PC-3 (cell line): Measurements from ENCODE around the gene BTG4. TPM values are rescaled to one million over a fixed set of nuclear protein-coding genes. Genes with fewer than 3 reads are reported as not detected.

Source experiments
- ATAC-seq: fragments of 200-7000 bp; cut with Tn5 transposase; 2 replicates; pipeline ENCODE4 v1.9.1; 2020; ENCODE audit warnings: mild to moderate bottlenecking, moderate library complexity
- BruUV-seq: library from RNA; stranded (reverse); fragments of 400-500 nt; replicated peaks from 2 replicates; lab custom pipeline; 2021; lab: Mats Ljungman, UMichigan
- CTCF ChIA-PET: fragments of 300-600 bp; sonication (Branson Sonifier 250); formaldehyde crosslinking; loops from one replicate; lab custom pipeline; 2022; ENCODE audit warnings: antibody characterized with exemption; lab: Charles Lee
- POLR2A ChIA-PET: fragments of 300-600 bp; sonication (Branson Sonifier 250); formaldehyde crosslinking; loops from one replicate; lab custom pipeline; 2022; ENCODE audit warnings: antibody characterized with exemption; ENCODE audit not compliant: unreplicated experiment; lab: Charles Lee
- DNase-seq: peaks from one replicate; pipeline ENCODE4 v3.0.0-alpha.2; 2015
- H2AFZ ChIP-seq: fragments of 300-600 bp; sonication (generic); 2 replicates; pipeline ENCODE4 v1.6.0; 2016; ENCODE audit warnings: antibody characterized with exemption, low read length
- H3F3A ChIP-seq: fragments of 300-600 bp; sonication (generic); one replicate; pipeline ENCODE4 v1.6.0; 2017; ENCODE audit warnings: antibody characterized with exemption, low read length, control low read depth, mild to moderate bottlenecking; ENCODE audit not compliant: unreplicated experiment
- H3K27ac ChIP-seq: fragments of 300-600 bp; sonication (generic); 2 replicates; pipeline ENCODE4 v1.5.1; 2016; ENCODE audit warnings: mild to moderate bottlenecking, low read length
- H3K27me3 ChIP-seq: fragments of 300-600 bp; sonication (generic); 2 replicates; pipeline ENCODE4 v1.6.1; 2016; ENCODE audit warnings: low read length, mixed read lengths
- H3K36me3 ChIP-seq: fragments of 300-600 bp; sonication (generic); 2 replicates; pipeline ENCODE4 v1.6.1; 2016; ENCODE audit warnings: low read depth, mixed run types, low read length, mixed read lengths
- H3K4me1 ChIP-seq: fragments of 300-600 bp; sonication (generic); 2 replicates; pipeline ENCODE4 v1.5.1; 2016; ENCODE audit warnings: low read length; ENCODE audit not compliant: insufficient read depth
- H3K4me2 ChIP-seq: fragments of 300-600 bp; sonication (generic); 2 replicates; pipeline ENCODE4 v1.6.0; 2016; ENCODE audit warnings: low read length
- H3K4me3 ChIP-seq: fragments of 300-600 bp; sonication (generic); 2 replicates; pipeline ENCODE4 v1.5.1; 2016; ENCODE audit warnings: mild to moderate bottlenecking, low read length, mixed read lengths
- H3K79me2 ChIP-seq: fragments of 300-600 bp; sonication (generic); 2 replicates; pipeline ENCODE4 v1.6.1; 2017; ENCODE audit warnings: low read length, mixed read lengths
- H3K9ac ChIP-seq: fragments of 300-600 bp; sonication (generic); 2 replicates; pipeline ENCODE4 v1.6.0; 2016; ENCODE audit warnings: mild to moderate bottlenecking, low read length
- H3K9me2 ChIP-seq: fragments of 300-600 bp; sonication (generic); replicated peaks from 2 replicates; pipeline ENCODE4 v1.6.1; 2016; ENCODE audit warnings: mixed run types, low read length, mixed read lengths
- H3K9me3 ChIP-seq: fragments of 300-600 bp; sonication (generic); 2 replicates; pipeline ENCODE4 v1.6.1; 2016; ENCODE audit warnings: low read length, mixed read lengths
- H4K20me1 ChIP-seq: fragments of 300-600 bp; sonication (generic); 2 replicates; pipeline ENCODE4 v1.6.1; 2016; ENCODE audit warnings: low read length, mixed read lengths
- CTCF ChIP-seq: fragments of 300-600 bp; sonication (generic); conservative IDR thresholded peaks from 2 replicates; pipeline ENCODE4 v1.5.1; 2017; ENCODE audit warnings: antibody characterized with exemption, low read depth, mild to moderate bottlenecking, low read length
- EZH2 ChIP-seq: fragments of 300-600 bp; sonication (generic); IDR thresholded peaks from one replicate; pipeline ENCODE4 v1.6.1; 2017; ENCODE audit warnings: antibody characterized with exemption, mild to moderate bottlenecking, low read length; ENCODE audit not compliant: unreplicated experiment
- EZH2phosphoT487 ChIP-seq: fragments of 300-600 bp; sonication (generic); IDR thresholded peaks from 2 replicates; pipeline ENCODE4 v1.6.1; 2018; ENCODE audit warnings: mild to moderate bottlenecking, antibody characterized with exemption, low read length, borderline replicate concordance
- intact Hi-C: fragments of 100-400 bp; cut with micrococcal nuclease; formaldehyde crosslinking; loops from 2 replicates; pipeline ENCODE4 v1.9.0; 2023
- total RNA-seq: library from RNA; depleted of rRNA; stranded (reverse); fragments of >200 nt; gene quantifications from 2 replicates; pipeline ENCODE4 v1.2.3, GENCODE V29; 2014

BTG4 gene
- total RNA-seq, 1 experiment from 2014 or later = not detected

DNA sequence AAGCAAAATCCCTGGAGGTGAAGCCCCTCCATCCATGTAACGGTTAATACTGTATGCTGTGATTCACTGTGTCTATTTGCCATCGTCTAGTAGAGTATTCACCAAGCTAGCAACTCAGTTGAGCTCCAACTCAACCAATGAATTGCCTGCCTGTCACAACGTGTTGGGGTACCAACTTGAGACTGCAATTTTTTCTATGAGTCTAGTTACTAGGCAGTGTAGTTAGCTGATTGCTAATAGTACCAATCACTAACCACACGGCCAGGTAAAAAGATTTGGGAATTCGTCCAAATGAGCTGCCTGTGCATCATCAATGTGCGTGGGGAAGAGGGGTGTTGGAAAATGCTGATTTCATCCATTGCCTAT is 1.0 kb upstream of the BTG4 start:
- TF ChIP-seq EZH2phosphoT487 = no peak
- TF ChIP-seq EZH2 = no peak
- TF ChIP-seq CTCF = no peak
- DNase-seq (no peak), ATAC-seq (no peak)
- no peak overlapping the region for H3K9ac ChIP-seq
- BruUV-seq = no TSS peak
- H3F3A ChIP-seq = no peaks in the 10 kb centered on the region
- H3K27ac ChIP-seq = no peak overlapping the region
- H3K4me2 ChIP-seq = no peak overlapping the region
- no peaks in the 10 kb centered on the region for H3K36me3 ChIP-seq
- no peaks in the 10 kb centered on the region for H3K79me2 ChIP-seq
- H3K9me2 ChIP-seq = 0 out of 2 replicates have a peak, but pooled peaks cover 2% of the 10 kb centered on the region
- H2AFZ ChIP-seq = no peak overlapping the region
- intact Hi-C loops = no loop called here
- no peaks in the 10 kb centered on the region for H4K20me1 ChIP-seq
- no peaks in the 10 kb centered on the region for H3K27me3 ChIP-seq
- H3K4me1 ChIP-seq = no peaks in the 10 kb centered on the region
- H3K9me3 ChIP-seq = no peaks in the 10 kb centered on the region
- ChIA-PET CTCF (no interaction called here), POLR2A (no interaction called here)
- no peak overlapping the region for H3K4me3 ChIP-seq

GRCh38 chr11:111510311-111510710 is 1.9 kb downstream of the BTG4 start:
- no peak overlapping the region for H2AFZ ChIP-seq
- no peak overlapping the region for H3K4me2 ChIP-seq
- no TSS peak for BruUV-seq

More at GRCh38 chr11:111510311-111510710, 1.9 kb downstream of the BTG4 start:
- no peak overlapping the region for H3K4me3 ChIP-seq
- no peak for ATAC-seq
- TF ChIP-seq CTCF = no peak
- no peak for TF ChIP-seq EZH2
- no peak for TF ChIP-seq EZH2phosphoT487
- POLR2A ChIA-PET = no interaction called here
- CTCF ChIA-PET = no interaction called here
- H3K9ac ChIP-seq = no peak overlapping the region
- H3K4me1 ChIP-seq = no peaks in the 10 kb centered on the region
- H3K9me3 ChIP-seq = no peaks in the 10 kb centered on the region
- H3K9me2 ChIP-seq = 0 out of 2 replicates have a peak, but pooled peaks cover 2% of the 10 kb centered on the region
- H3K27me3 ChIP-seq = no peaks in the 10 kb centered on the region
- intact Hi-C loops = no loop called here
- H4K20me1 ChIP-seq = no peaks in the 10 kb centered on the region
- H3K27ac ChIP-seq = no peak overlapping the region
- no peaks in the 10 kb centered on the region for H3F3A ChIP-seq
- DNase-seq = no peak
- H3K79me2 ChIP-seq = no peaks in the 10 kb centered on the region
- H3K36me3 ChIP-seq = no peaks in the 10 kb centered on the region
